GM12878 (cell line): Measurements from ENCODE around the gene PDXP. TPM values are rescaled to one million over a fixed set of nuclear protein-coding genes. Genes with fewer than 3 reads are reported as not detected.

Experiments used
- ATAC-seq: fragments of 200-7000 bp; cut with Tn5 transposase; 3 replicates; pipeline ENCODE4 v1.9.1; 2020; ENCODE audit warnings: mild to moderate bottlenecking, moderate library complexity
- BruUV-seq: library from RNA; stranded (reverse); fragments of 400-500 nt; replicated peaks from 2 replicates; lab custom pipeline; 2021; lab: Mats Ljungman, UMichigan
- CTCF ChIA-PET: fragments of 300-600 bp; sonication (Branson Sonifier 250); formaldehyde crosslinking; extraction: SDS; loops from one replicate; lab custom pipeline; 2021; ENCODE audit warnings: inconsistent platforms; lab: Yijun Ruan, JAX
- POLR2A ChIA-PET: fragments of 350-600 bp; formaldehyde crosslinking; extraction: SDS; loops from one replicate; lab custom pipeline; 2021; ENCODE audit warnings: inconsistent platforms; lab: Charles Lee
- RAD21 ChIA-PET: fragments of 300-600 bp; sonication (Branson Sonifier 250); formaldehyde crosslinking; loops from one replicate; lab custom pipeline; 2023; ENCODE audit warnings: antibody characterized with exemption; ENCODE audit not compliant: unreplicated experiment; lab: Charles Lee
- SMC1A ChIA-PET: fragments of 300-600 bp; sonication (Branson Sonifier 250); formaldehyde crosslinking; loops from one replicate; lab custom pipeline; 2023; ENCODE audit not compliant: unreplicated experiment, uncharacterized antibody; lab: Charles Lee
- DNase-seq: peaks from one replicate; pipeline ENCODE4 v3.0.0-alpha.2; 2011; ENCODE audit warnings: low read depth, low spot score
- FAIRE-seq: peaks from 3 replicates; lab custom pipeline; 2011; peaks lifted over from hg19 to GRCh38; lab: Jason Lieb, UNC
- H2AFZ ChIP-seq: 2 replicates; pipeline ENCODE4 v1.6.0; 2011; ENCODE audit warnings: low read depth, low read length, control low read depth; ENCODE audit not compliant: control insufficient read depth
- H3K27ac ChIP-seq: 2 replicates; pipeline ENCODE4 v1.5.1; 2011; ENCODE audit warnings: control low read depth; ENCODE audit not compliant: control insufficient read depth, insufficient read depth
- H3K27me3 ChIP-seq, 2 experiments: replicated peaks in 1 of 2; 2 replicates each; pipeline versions ENCODE4 v1.6.0 to v1.6.1; 2011; ENCODE audit warnings: low read length in 1 of 2; ENCODE audit not compliant: control insufficient read depth in 2 of 2, insufficient read depth in 2 of 2
- H3K36me3 ChIP-seq, 2 experiments: 2 replicates each; pipeline ENCODE4 v1.5.1; 2011; ENCODE audit warnings: low read length in 1 of 2; ENCODE audit not compliant: control insufficient read depth in 2 of 2, insufficient read depth in 2 of 2
- H3K4me1 ChIP-seq: 2 replicates; pipeline ENCODE4 v1.6.1; 2011; ENCODE audit warnings: mild to moderate bottlenecking, low read length, moderate library complexity, mixed read lengths; ENCODE audit not compliant: control insufficient read depth, insufficient read depth
- H3K4me2 ChIP-seq: 2 replicates; pipeline ENCODE4 v1.6.0; 2011; ENCODE audit warnings: control low read depth; ENCODE audit not compliant: control insufficient read depth, insufficient read depth
- H3K4me3 ChIP-seq: fragments of 200-600 bp; sonication (generic); 2 replicates; pipeline ENCODE4 v1.5.1; 2016
- H3K79me2 ChIP-seq: 2 replicates; pipeline ENCODE4 v1.6.0; 2011; ENCODE audit warnings: low read length; ENCODE audit not compliant: control insufficient read depth, insufficient read depth
- H3K9ac ChIP-seq: 2 replicates; pipeline ENCODE4 v1.8.0; 2011; ENCODE audit warnings: low read length, control low read depth, mixed read lengths; ENCODE audit not compliant: control insufficient read depth, insufficient read depth
- H3K9me3 ChIP-seq: replicated peaks from 3 replicates; pipeline ENCODE4 v1.5.1; 2011; ENCODE audit warnings: mild to moderate bottlenecking, low read length; ENCODE audit not compliant: control insufficient read depth, insufficient read depth
- H4K20me1 ChIP-seq: 2 replicates; pipeline ENCODE4 v1.6.0; 2011; ENCODE audit not compliant: control insufficient read depth, insufficient read depth
- DPF2 ChIP-seq: fragments of 450-650 bp; IDR thresholded peaks from 2 replicates; pipeline ENCODE4 v1.6.1; 2017; ENCODE audit warnings: mild to moderate bottlenecking
- MEF2A ChIP-seq: IDR thresholded peaks from 2 replicates; pipeline ENCODE4 v1.6.1; 2011; ENCODE audit warnings: low read depth, mild to moderate bottlenecking, low read length, moderate library complexity; ENCODE audit not compliant: insufficient read depth
- NFYB ChIP-seq: IDR thresholded peaks from 2 replicates; pipeline ENCODE4 v1.6.1; 2011; ENCODE audit warnings: low read depth, mild to moderate bottlenecking, low read length, improper control_type of control experiment, moderate library complexity; ENCODE audit not compliant: insufficient read depth
- POU2F2 ChIP-seq: IDR thresholded peaks from 3 replicates; pipeline ENCODE4 v1.6.1; 2011; ENCODE audit warnings: low read depth, mild to moderate bottlenecking, low read length, borderline replicate concordance
- SMC3 ChIP-seq: IDR thresholded peaks from 2 replicates; pipeline ENCODE4 v1.6.1; 2011; ENCODE audit warnings: low read length, improper control_type of control experiment, borderline replicate concordance
- WGBS: methylation state at CpG from one replicate; pipeline ENCODE4 v1.1.6; 2016; ENCODE audit warnings: low lambda C conversion rate; ENCODE audit not compliant: insufficient replicate concordance, insufficient coverage; ENCODE audit errors: missing lambda C conversion rate; 5-methylcytosine and 5-hydroxymethylcytosine counted together
- in situ Hi-C: fragments of 300-500 bp; cut with MboI; formaldehyde crosslinking; loops from 9 replicates; pipeline ENCODE4 v1.14.3; 2018; ENCODE audit warnings: mixed read lengths
- intact Hi-C: fragments of 100-400 bp; cut with micrococcal nuclease; formaldehyde crosslinking; loops from one replicate; pipeline ENCODE4 v1.14.2; 2022; ENCODE audit not compliant: unreplicated experiment
- polyA plus RNA-seq, 11 experiments: library from polyadenylated mRNA; depleted of rRNA in 4 of 11; unstranded in 6 of 11; stranded (reverse) in 5 of 11; fragments of >200 nt; fragmentation: Nextera tagmentation in 4 of 11; fragmentation: Illumina TruSeq in 1 of 11; extraction: Ambion mirVana in 4 of 11; extraction: Trizol in 1 of 11; gene quantifications; 1 replicate in 1 of 11; 2 replicates in 10 of 11; pipeline versions ENCODE4 v1.2.1 to v1.2.3, GENCODE V29; 2011 to 2016; ENCODE audit warnings: inconsistent platforms in 2 of 11, missing spikeins in 2 of 11, low read depth in 1 of 11
- total RNA-seq, 4 experiments: library from RNA; depleted of rRNA in 3 of 4; stranded (reverse); fragments of >200 nt in 3 of 4; fragmentation: Illumina TruSeq in 1 of 4; extraction: Trizol in 1 of 4; gene quantifications; 2 replicates each; pipeline versions ENCODE4 v1.2.1 to v1.2.3, GENCODE V29; 2013 to 2021
- TF ChIP-seq, protein P1 (sequence below): fragments of 450-650 bp; formaldehyde crosslinking; IDR thresholded peaks from 2 replicates; pipeline ENCODE4 v1.5.0; 2022; ENCODE audit warnings: mild to moderate bottlenecking, missing genetic modification characterization
- TF ChIP-seq, protein P2 (sequence below): fragments of 450-650 bp; IDR thresholded peaks from 2 replicates; pipeline ENCODE4 v1.6.1; 2017; ENCODE audit warnings: antibody characterized with exemption, mild to moderate bottlenecking, moderate library complexity
- TF ChIP-seq, protein P3 (sequence below): IDR thresholded peaks from 2 replicates; pipeline ENCODE4 v1.6.1; 2011; ENCODE audit warnings: borderline replicate concordance, low read depth, mild to moderate bottlenecking, moderate library complexity, low read length; ENCODE audit not compliant: insufficient read depth, poor library complexity, severe bottlenecking

Gene PDXP
- total and polyA plus RNA-seq, 10 of the 15 experiments (the other 5 are each of a cell fraction or from before 2014, with no cell fraction given), result 4.4 to 56.7 (median 34.6) TPM

DNA sequence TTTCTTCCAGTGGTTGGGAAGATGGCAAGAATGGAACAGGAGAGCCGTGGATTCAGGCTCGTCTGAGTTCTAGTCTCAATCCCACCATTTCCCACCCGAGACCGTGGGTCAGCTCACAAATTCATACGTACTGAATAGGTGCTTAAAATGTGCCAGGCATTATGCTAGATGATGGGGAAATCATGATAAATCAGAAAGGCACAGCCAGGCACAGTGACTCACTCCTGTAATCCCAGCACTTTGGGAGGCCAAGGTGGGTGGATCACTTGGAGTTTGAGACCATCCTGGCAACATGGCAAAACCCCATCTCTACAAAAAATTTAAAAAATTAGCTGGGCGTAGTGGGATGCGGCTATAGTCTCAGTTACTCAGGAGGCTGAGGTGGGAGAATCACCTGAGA lies 45.4 kb downstream of the PDXP start:
- 81% methylated on average over 7 of the region's 7 CpGs for WGBS
- ATAC-seq, result no peak
- no TSS peak for BruUV-seq
- no peaks in the 10 kb centered on the region for H3K27me3 ChIP-seq
- H3K79me2 ChIP-seq, result no peaks in the 10 kb centered on the region
- CTCF ChIA-PET, result no interaction called here
- intact Hi-C loops, result no loop called here
- no peak overlapping the region for H2AFZ ChIP-seq
- no peaks in the 10 kb centered on the region for H3K9me3 ChIP-seq
- no peak overlapping the region for H3K4me3 ChIP-seq
- TF ChIP-seq NFYB (no peak), SMC3 (no peak), MEF2A (no peak), POU2F2 (no peak), DPF2 (no peak)
- TF ChIP-seq, protein P1, sequence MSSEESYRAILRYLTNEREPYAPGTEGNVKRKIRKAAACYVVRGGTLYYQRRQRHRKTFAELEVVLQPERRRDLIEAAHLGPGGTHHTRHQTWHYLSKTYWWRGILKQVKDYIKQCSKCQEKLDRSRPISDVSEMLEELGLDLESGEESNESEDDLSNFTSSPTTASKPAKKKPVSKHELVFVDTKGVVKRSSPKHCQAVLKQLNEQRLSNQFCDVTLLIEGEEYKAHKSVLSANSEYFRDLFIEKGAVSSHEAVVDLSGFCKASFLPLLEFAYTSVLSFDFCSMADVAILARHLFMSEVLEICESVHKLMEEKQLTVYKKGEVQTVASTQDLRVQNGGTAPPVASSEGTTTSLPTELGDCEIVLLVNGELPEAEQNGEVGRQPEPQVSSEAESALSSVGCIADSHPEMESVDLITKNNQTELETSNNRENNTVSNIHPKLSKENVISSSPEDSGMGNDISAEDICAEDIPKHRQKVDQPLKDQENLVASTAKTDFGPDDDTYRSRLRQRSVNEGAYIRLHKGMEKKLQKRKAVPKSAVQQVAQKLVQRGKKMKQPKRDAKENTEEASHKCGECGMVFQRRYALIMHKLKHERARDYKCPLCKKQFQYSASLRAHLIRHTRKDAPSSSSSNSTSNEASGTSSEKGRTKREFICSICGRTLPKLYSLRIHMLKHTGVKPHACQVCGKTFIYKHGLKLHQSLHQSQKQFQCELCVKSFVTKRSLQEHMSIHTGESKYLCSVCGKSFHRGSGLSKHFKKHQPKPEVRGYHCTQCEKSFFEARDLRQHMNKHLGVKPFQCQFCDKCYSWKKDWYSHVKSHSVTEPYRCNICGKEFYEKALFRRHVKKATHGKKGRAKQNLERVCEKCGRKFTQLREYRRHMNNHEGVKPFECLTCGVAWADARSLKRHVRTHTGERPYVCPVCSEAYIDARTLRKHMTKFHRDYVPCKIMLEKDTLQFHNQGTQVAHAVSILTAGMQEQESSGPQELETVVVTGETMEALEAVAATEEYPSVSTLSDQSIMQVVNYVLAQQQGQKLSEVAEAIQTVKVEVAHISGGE (CRISPR knock-in tag), result no peak
- TF ChIP-seq, protein P2, sequence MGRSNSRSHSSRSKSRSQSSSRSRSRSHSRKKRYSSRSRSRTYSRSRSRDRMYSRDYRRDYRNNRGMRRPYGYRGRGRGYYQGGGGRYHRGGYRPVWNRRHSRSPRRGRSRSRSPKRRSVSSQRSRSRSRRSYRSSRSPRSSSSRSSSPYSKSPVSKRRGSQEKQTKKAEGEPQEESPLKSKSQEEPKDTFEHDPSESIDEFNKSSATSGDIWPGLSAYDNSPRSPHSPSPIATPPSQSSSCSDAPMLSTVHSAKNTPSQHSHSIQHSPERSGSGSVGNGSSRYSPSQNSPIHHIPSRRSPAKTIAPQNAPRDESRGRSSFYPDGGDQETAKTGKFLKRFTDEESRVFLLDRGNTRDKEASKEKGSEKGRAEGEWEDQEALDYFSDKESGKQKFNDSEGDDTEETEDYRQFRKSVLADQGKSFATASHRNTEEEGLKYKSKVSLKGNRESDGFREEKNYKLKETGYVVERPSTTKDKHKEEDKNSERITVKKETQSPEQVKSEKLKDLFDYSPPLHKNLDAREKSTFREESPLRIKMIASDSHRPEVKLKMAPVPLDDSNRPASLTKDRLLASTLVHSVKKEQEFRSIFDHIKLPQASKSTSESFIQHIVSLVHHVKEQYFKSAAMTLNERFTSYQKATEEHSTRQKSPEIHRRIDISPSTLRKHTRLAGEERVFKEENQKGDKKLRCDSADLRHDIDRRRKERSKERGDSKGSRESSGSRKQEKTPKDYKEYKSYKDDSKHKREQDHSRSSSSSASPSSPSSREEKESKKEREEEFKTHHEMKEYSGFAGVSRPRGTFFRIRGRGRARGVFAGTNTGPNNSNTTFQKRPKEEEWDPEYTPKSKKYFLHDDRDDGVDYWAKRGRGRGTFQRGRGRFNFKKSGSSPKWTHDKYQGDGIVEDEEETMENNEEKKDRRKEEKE, result no peak
- TF ChIP-seq, protein P3, sequence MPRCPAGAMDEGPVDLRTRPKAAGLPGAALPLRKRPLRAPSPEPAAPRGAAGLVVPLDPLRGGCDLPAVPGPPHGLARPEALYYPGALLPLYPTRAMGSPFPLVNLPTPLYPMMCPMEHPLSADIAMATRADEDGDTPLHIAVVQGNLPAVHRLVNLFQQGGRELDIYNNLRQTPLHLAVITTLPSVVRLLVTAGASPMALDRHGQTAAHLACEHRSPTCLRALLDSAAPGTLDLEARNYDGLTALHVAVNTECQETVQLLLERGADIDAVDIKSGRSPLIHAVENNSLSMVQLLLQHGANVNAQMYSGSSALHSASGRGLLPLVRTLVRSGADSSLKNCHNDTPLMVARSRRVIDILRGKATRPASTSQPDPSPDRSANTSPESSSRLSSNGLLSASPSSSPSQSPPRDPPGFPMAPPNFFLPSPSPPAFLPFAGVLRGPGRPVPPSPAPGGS, result no peak
- no peak overlapping the region for H3K27ac ChIP-seq
- no peaks in the 10 kb centered on the region for H3K36me3 ChIP-seq
- RAD21 ChIA-PET, result no interaction called here
- no peak overlapping the region for H3K9ac ChIP-seq
- SMC1A ChIA-PET, result no interaction called here
- FAIRE-seq, result no peak
- POLR2A ChIA-PET, result interaction anchor here (0.7 kb wide), 2 partner anchors 18 to 84 kb away, joined by 3 to 5 read pairs; no protein-coding TSS in a partner anchor
- H3K4me1 ChIP-seq, result no peaks in the 10 kb centered on the region
- in situ Hi-C loops, result no loop called here
- H4K20me1 ChIP-seq, result no peaks in the 10 kb centered on the region
- H3K4me2 ChIP-seq, result no peak overlapping the region
- DNase-seq, result no peak
